HepG2 (cell line): ENCODE results near the gene RBFOX1. TPM values are rescaled to one million over a fixed set of nuclear protein-coding genes. Genes with fewer than 3 reads are reported as not detected.

Experiments used
- ARNT ChIP-seq: fragments of 450-650 bp; IDR thresholded peaks from 2 replicates; pipeline ENCODE4 v1.6.1; 2017
- FOXP1 ChIP-seq, 2 experiments: fragments of 450-650 bp in 1 of 2; IDR thresholded peaks; 2 replicates each; pipeline ENCODE4 v1.6.1; 2017 to 2018; ENCODE audit warnings: antibody characterized with exemption in 1 of 2
- HMGA1 ChIP-seq: sonication (generic); formaldehyde crosslinking; conservative IDR thresholded peaks from 2 replicates; pipeline ENCODE4 v1.4.0; 2020; ENCODE audit warnings: missing genetic modification reagents
- HNRNPL ChIP-seq: fragments of 200-400 bp; formaldehyde crosslinking; IDR thresholded peaks from 2 replicates; pipeline ENCODE4 v1.6.1; 2017; ENCODE audit warnings: mild to moderate bottlenecking, low read depth, low read length
- REPIN1 ChIP-seq: sonication (generic); formaldehyde crosslinking; IDR thresholded peaks from 2 replicates; pipeline ENCODE4 v1.8.0; 2022; ENCODE audit warnings: missing genetic modification reagents, low read depth, mild to moderate bottlenecking, borderline replicate concordance
- SP1 ChIP-seq, 2 experiments: fragments of 450-650 bp in 1 of 2; sonication (generic) in 1 of 2; formaldehyde crosslinking in 1 of 2; IDR thresholded peaks; 2 replicates each; pipeline versions ENCODE4 v1.4.0 to v1.6.1; 2016 to 2020; ENCODE audit warnings: missing genetic modification reagents in 1 of 2
- SP2 ChIP-seq: sonication (generic); formaldehyde crosslinking; IDR thresholded peaks from 2 replicates; pipeline ENCODE4 v1.5.1; 2020; ENCODE audit warnings: mild to moderate bottlenecking, missing genetic modification reagents
- SP4 ChIP-seq: sonication (generic); formaldehyde crosslinking; IDR thresholded peaks from 2 replicates; pipeline ENCODE4 v1.8.1; 2023; ENCODE audit warnings: mild to moderate bottlenecking, missing genetic modification reagents
- ZC3H4 ChIP-seq: sonication (generic); formaldehyde crosslinking; IDR thresholded peaks from 2 replicates; pipeline ENCODE4 v1.4.0; 2020; ENCODE audit warnings: missing genetic modification reagents, borderline replicate concordance
- ZNF207 ChIP-seq: fragments of 450-650 bp; IDR thresholded peaks from 2 replicates; pipeline ENCODE4 v1.6.1; 2016; ENCODE audit warnings: antibody characterized with exemption, borderline replicate concordance
- ZNF431 ChIP-seq: sonication (generic); formaldehyde crosslinking; IDR thresholded peaks from 2 replicates; pipeline ENCODE4 v1.9.0; 2022; ENCODE audit warnings: missing genetic modification reagents, low read depth, mild to moderate bottlenecking, borderline replicate concordance
- ZNF510 ChIP-seq: sonication (generic); formaldehyde crosslinking; IDR thresholded peaks from 2 replicates; pipeline ENCODE4 v1.4.0; 2020; ENCODE audit warnings: low read depth, mild to moderate bottlenecking, missing genetic modification reagents
- polyA plus RNA-seq, 8 experiments: library from polyadenylated mRNA; depleted of rRNA in 3 of 8; stranded (reverse) in 7 of 8; unstranded in 1 of 8; fragments of >200 nt; fragmentation: Illumina TruSeq in 4 of 8; extraction: Trizol in 4 of 8; gene quantifications; 2 replicates each; pipeline versions ENCODE4 v1.2.1 to v1.2.3, GENCODE V29; 2011 to 2016; ENCODE audit warnings: low read depth in 4 of 8, missing spikeins in 1 of 8, mixed read lengths in 1 of 8; ENCODE audit not compliant: insufficient read depth in 1 of 8
- total RNA-seq, 5 experiments: library from RNA; depleted of rRNA; stranded (reverse); fragments of >200 nt; fragmentation: Illumina TruSeq; extraction: Trizol; gene quantifications; 2 replicates each; pipeline ENCODE4 v1.2.3, GENCODE V29; 2016; ENCODE audit warnings: low read depth in 1 of 5
- TF ChIP-seq, protein P1 (sequence below): sonication (generic); formaldehyde crosslinking; IDR thresholded peaks from one replicate; pipeline ENCODE4 v1.5.1; 2020; ENCODE audit warnings: mild to moderate bottlenecking, missing genetic modification reagents; ENCODE audit errors: not compliant biosample characterization
- TF ChIP-seq, protein P2 (sequence below): sonication (generic); formaldehyde crosslinking; IDR thresholded peaks from 2 replicates; pipeline ENCODE4 v1.5.1; 2020; ENCODE audit warnings: missing genetic modification reagents, mild to moderate bottlenecking, borderline replicate concordance
- TF ChIP-seq, protein P3 (sequence below): sonication (generic); formaldehyde crosslinking; IDR thresholded peaks from 2 replicates; pipeline ENCODE4 v1.8.1; 2023; ENCODE audit warnings: mild to moderate bottlenecking, inconsistent platforms, moderate library complexity, missing genetic modification reagents, borderline replicate concordance
- TF ChIP-seq, protein P4 (sequence below): sonication (generic); formaldehyde crosslinking; IDR thresholded peaks from 2 replicates; pipeline ENCODE4 v1.8.1; 2023; ENCODE audit warnings: missing genetic modification reagents, inconsistent platforms, borderline replicate concordance

Gene RBFOX1
- total and polyA plus RNA-seq, 2 of the 13 experiments (the other 11 are each of a cell fraction or from before 2014, with no cell fraction given) = not detected

DNA sequence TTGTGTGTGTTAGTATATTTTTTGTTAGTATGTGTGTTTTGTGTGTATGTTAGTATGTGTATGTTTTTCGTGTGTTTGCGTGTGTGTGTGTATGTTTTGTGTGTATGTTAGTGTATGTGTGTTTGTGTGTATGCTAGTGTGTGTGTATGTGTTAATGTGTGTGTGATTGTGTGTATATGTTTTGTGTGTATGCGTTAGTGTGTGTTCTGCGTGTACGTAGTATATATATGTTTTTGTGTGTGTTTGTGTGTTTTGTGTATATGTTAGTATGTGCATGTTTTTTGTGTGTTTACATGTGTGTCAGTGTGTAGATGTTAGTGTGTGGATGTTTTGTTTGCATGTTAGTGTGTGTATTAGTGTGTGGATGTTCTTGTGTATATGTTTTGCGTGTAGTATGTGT lies 29.6 kb downstream of the RBFOX1 start (continued):
- TF ChIP-seq, protein P1, sequence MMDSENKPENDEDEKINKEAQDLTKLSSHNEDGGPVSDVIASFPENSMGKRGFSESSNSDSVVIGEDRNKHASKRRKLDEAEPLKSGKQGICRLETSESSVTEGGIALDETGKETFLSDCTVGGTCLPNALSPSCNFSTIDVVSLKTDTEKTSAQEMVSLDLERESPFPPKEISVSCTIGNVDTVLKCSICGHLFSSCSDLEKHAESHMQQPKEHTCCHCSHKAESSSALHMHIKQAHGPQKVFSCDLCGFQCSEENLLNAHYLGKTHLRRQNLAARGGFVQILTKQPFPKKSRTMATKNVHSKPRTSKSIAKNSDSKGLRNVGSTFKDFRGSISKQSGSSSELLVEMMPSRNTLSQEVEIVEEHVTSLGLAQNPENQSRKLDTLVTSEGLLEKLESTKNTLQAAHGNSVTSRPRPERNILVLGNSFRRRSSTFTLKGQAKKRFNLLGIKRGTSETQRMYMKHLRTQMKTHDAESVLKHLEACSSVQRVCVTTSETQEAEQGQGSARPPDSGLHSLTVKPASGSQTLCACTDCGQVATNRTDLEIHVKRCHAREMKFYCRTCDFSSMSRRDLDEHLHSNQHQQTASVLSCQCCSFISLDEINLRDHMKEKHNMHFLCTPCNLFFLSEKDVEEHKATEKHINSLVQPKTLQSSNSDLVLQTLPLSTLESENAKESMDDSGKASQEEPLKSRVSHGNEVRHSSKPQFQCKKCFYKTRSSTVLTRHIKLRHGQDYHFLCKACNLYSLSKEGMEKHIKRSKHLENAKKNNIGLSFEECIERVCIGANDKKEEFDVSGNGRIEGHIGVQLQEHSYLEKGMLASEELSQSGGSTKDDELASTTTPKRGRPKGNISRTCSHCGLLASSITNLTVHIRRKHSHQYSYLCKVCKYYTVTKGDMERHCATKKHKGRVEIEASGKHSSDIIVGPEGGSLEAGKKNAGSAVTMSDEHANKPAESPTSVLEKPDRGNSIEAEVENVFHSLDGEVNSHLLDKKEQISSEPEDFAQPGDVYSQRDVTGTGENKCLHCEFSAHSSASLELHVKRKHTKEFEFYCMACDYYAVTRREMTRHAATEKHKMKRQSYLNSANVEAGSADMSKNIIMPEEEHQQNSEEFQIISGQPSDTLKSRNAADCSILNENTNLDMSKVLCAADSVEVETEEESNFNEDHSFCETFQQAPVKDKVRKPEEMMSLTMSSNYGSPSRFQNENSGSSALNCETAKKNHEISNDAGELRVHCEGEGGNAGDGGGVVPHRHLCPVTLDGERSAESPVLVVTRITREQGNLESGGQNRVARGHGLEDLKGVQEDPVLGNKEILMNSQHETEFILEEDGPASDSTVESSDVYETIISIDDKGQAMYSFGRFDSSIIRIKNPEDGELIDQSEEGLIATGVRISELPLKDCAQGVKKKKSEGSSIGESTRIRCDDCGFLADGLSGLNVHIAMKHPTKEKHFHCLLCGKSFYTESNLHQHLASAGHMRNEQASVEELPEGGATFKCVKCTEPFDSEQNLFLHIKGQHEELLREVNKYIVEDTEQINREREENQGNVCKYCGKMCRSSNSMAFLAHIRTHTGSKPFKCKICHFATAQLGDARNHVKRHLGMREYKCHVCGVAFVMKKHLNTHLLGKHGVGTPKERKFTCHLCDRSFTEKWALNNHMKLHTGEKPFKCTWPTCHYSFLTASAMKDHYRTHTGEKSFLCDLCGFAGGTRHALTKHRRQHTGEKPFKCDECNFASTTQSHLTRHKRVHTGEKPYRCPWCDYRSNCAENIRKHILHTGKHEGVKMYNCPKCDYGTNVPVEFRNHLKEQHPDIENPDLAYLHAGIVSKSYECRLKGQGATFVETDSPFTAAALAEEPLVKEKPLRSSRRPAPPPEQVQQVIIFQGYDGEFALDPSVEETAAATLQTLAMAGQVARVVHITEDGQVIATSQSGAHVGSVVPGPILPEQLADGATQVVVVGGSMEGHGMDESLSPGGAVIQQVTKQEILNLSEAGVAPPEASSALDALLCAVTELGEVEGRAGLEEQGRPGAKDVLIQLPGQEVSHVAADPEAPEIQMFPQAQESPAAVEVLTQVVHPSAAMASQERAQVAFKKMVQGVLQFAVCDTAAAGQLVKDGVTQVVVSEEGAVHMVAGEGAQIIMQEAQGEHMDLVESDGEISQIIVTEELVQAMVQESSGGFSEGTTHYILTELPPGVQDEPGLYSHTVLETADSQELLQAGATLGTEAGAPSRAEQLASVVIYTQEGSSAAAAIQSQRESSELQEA = no peak
- TF ChIP-seq SP1 (IDR thresholded peaks at IDR 0.05) = peak; percentile 29; the same call in 1 of the 2 replicates
- no peak for TF ChIP-seq SP1 (CRISPR knock-in tag; IDR thresholded peaks at IDR 0.05)
- TF ChIP-seq, protein P2, sequence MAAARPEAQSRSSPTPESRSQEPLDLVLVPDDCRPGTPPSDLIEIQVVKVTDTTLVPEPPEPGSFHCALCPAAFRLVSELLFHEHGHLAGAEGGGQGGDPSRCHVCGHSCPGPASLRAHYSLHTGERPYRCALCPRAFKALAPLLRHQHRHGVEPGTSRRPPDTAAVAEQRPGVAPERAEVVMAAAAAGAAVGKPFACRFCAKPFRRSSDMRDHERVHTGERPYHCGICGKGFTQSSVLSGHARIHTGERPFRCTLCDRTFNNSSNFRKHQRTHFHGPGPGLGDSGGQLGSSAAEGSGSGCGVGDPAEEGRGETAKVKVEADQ (CRISPR knock-in tag) = no peak
- TF ChIP-seq, protein P3, sequence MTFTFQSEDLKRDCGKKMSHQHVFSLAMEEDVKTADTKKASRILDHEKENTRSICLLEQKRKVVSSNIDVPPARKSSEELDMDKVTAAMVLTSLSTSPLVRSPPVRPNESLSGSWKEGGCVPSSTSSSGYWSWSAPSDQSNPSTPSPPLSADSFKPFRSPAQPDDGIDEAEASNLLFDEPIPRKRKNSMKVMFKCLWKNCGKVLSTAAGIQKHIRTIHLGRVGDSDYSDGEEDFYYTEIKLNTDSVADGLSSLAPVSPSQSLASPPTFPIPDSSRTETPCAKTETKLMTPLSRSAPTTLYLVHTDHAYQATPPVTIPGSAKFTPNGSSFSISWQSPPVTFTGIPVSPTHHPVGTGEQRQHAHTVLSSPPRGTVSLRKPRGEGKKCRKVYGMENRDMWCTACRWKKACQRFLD (CRISPR knock-in tag) = no peak
- TF ChIP-seq REPIN1 (CRISPR knock-in tag) = no peak
- no peak for TF ChIP-seq FOXP1 (IDR thresholded peaks at IDR 0.05)
- TF ChIP-seq FOXP1 (CRISPR knock-in tag; IDR thresholded peaks at IDR 0.05) = no peak
- TF ChIP-seq SP4 = no peak
- no peak for TF ChIP-seq HNRNPL
- no peak for TF ChIP-seq SP2 (CRISPR knock-in tag)
- TF ChIP-seq, protein P4, sequence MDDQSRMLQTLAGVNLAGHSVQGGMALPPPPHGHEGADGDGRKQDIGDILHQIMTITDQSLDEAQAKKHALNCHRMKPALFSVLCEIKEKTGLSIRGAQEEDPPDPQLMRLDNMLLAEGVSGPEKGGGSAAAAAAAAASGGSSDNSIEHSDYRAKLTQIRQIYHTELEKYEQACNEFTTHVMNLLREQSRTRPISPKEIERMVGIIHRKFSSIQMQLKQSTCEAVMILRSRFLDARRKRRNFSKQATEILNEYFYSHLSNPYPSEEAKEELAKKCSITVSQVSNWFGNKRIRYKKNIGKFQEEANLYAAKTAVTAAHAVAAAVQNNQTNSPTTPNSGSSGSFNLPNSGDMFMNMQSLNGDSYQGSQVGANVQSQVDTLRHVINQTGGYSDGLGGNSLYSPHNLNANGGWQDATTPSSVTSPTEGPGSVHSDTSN = no peak
- TF ChIP-seq ZC3H4 = no peak
- TF ChIP-seq ZNF510 (CRISPR knock-in tag) = no peak
- TF ChIP-seq ARNT = 0 out of 2 replicates have a peak, but pooled peaks have one; percentile 27
- TF ChIP-seq ZNF207 = no peak
- TF ChIP-seq HMGA1 (CRISPR knock-in tag) = no peak
- TF ChIP-seq ZNF431 (CRISPR knock-in tag) = no peak
